ENCODE measurements around the gene RERG. TPM values are rescaled to one million over a fixed set of nuclear protein-coding genes. Genes with fewer than 3 reads are reported as not detected.
A peak's percentile ranks its signal among the peaks of the same experiment; 100 is the strongest.

RERG gene
- total RNA-seq, 6 donors from 2014 or later, result 9.7 to 21.9 (median 11.9) TPM

DNA sequence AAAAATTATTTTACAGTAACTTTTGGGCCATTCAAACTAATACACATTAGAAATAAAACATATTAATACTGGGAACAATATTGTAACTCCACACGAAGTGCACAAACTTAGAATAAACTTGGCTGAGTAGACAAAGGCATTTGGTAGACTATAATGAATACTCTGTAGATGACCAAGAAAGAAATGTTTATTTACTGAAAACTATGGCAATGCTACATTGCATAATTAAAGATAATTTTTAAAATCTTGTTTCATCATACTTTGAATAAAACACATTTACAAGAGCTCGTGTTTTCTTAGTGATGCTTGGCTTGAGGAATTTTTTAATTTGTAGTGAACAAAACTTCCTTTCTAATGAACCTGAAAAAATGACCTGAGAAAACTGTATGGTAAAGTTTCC is 21.3 kb downstream of the RERG start:
- 67 to 72% methylated on average over 2 of the region's 2 CpGs for WGBS, 2 donors
- TF ChIP-seq POLR2AphosphoS5 (IDR thresholded peaks at IDR 0.05), result no peak
- TF ChIP-seq CTCF (IDR thresholded peaks at IDR 0.05), result no peak
- no peak for TF ChIP-seq POLR2A (IDR thresholded peaks at IDR 0.05)
- TF ChIP-seq EP300 (IDR thresholded peaks at IDR 0.05), result no peak
- ATAC-seq (ENCODE audit: low FRiP score in 2 of 2), result peak in 1 of 2 donors; percentile 65

GRCh38 chr12:15196678-15197505 is 24.3 kb downstream of the RERG start:
- H3K36me3 ChIP-seq, result no peaks in the 10 kb centered on the region
- no peaks in the 10 kb centered on the region for H3K9me3 ChIP-seq
- no peak for TF ChIP-seq POLR2AphosphoS5 (IDR thresholded peaks at IDR 0.05)
- no peak for TF ChIP-seq EP300 (IDR thresholded peaks at IDR 0.05)
- no peak for TF ChIP-seq POLR2A (IDR thresholded peaks at IDR 0.05)
- TF ChIP-seq CTCF (IDR thresholded peaks at IDR 0.05), result no peak
- peak overlapping the region in 1 of 4 donors; percentile 5 for H3K27ac ChIP-seq
- 58 to 60% methylated on average over 3 of the region's 3 CpGs for WGBS, 2 donors
- H3K4me3 ChIP-seq, result no peak overlapping the region
- peaks cover 0 to 8% (median 0%) of the 10 kb centered on the region in 4 donors for H3K4me1 ChIP-seq
- no peak for ATAC-seq (ENCODE audit: low FRiP score in 2 of 2)
- no peaks in the 10 kb centered on the region for H3K27me3 ChIP-seq
- DNase-seq, result no peak

More for the DNA sequence above, 21.3 kb downstream of the RERG start:
- Histone ChIP-seq H3K36me3 (no peaks in the 10 kb centered on the region), H3K27me3 (no peaks in the 10 kb centered on the region), H3K27ac (no peak overlapping the region), H3K4me1 (no peaks in the 10 kb centered on the region), H3K9me3 (no peaks in the 10 kb centered on the region), H3K4me3 (no peak overlapping the region)
- no peak for DNase-seq

GRCh38 chr12:15196221-15196620 is 25.0 kb downstream of the RERG start:
- no peak overlapping the region for H3K4me3 ChIP-seq
- H3K9me3 ChIP-seq, result no peaks in the 10 kb centered on the region
- peak overlapping the region in 1 of 4 donors; percentile 5 for H3K27ac ChIP-seq
- WGBS, 2 donors, result 48 to 71% methylated on average over 3 of the region's 3 CpGs
- peaks cover 0 to 8% (median 0%) of the 10 kb centered on the region in 4 donors for H3K4me1 ChIP-seq
- no peak for DNase-seq
- TF ChIP-seq POLR2A (IDR thresholded peaks at IDR 0.05), result no peak
- TF ChIP-seq EP300 (IDR thresholded peaks at IDR 0.05), result no peak
- no peak for TF ChIP-seq POLR2AphosphoS5 (IDR thresholded peaks at IDR 0.05)
- no peak for TF ChIP-seq CTCF (IDR thresholded peaks at IDR 0.05)
- H3K36me3 ChIP-seq, result no peaks in the 10 kb centered on the region
- H3K27me3 ChIP-seq, result no peaks in the 10 kb centered on the region
- no peak for ATAC-seq (ENCODE audit: low FRiP score in 2 of 2)

DNA sequence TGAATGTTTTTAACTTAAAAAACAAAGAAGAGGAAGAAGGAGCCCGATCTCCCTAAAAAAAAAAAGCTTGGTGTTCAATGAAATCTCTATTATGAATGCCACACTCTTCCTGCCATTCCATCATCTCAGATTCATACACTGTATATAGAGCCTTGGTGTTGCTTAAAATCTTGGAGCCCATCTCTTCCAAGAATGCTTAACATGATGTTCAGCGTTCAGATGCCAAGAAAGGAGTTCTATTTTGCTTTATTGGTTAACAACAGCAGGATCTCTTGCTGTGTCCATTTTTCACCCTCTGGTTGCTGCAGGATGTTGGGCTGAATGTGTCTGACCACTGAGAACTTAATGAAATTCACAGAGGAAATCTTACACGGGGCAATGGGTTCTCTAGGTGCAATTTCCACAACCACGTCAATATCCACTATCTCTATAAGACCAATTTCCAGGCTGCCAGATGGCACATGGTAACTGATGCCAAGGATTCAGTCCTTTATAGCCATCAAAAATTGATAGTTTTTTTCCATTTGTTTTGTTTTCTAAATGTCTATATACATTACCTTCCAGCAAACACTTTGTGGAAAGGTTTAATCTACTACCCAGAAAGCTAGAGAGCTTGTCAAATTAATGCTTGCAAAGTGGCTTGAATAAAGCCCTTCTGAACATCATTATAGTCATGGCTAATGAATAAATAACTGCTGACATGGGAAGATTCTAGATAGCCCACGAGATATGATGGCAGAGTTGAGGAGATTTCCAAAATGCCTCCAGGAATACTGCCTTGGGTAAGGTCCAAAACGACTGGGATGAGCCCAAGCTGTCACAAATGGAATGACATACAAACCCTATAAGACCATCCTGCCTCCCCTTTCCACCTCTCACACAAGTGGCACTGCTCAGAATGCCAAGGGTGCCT is 26.5 kb downstream of the RERG start:
- H3K27ac ChIP-seq, result peak overlapping the region in 1 of 4 donors; percentile 8
- no peaks in the 10 kb centered on the region for H3K36me3 ChIP-seq
- H3K4me3 ChIP-seq, result no peak overlapping the region
- DNase-seq (no peak), ATAC-seq (ENCODE audit: low FRiP score in 2 of 2) (no peak)
- no peaks in the 10 kb centered on the region for H3K9me3 ChIP-seq
- H3K27me3 ChIP-seq, result no peaks in the 10 kb centered on the region
- H3K4me1 ChIP-seq, result peaks cover 0 to 8% (median 0%) of the 10 kb centered on the region in 4 donors
- 56 to 64% methylated on average over 6 of the region's 6 CpGs for WGBS, 2 donors
- TF ChIP-seq POLR2A (IDR thresholded peaks at IDR 0.05) (no peak), POLR2AphosphoS5 (IDR thresholded peaks at IDR 0.05) (no peak), CTCF (IDR thresholded peaks at IDR 0.05) (no peak), EP300 (IDR thresholded peaks at IDR 0.05) (no peak)

Data from upper lobe of left lung (tissue), 6 donors.